ENCODE measurements around the gene SYT7.

The SYT7 gene

GRCh38 chr11:61627850-61628661 is 47.2 kb upstream of the SYT7 start:
- H3K4me3 ChIP-seq (ENCODE audit: low read depth in 1 of 2, low read length in 1 of 2), result no peak overlapping the region
- no peak overlapping the region for H3K27ac ChIP-seq
- H3K9me3 ChIP-seq, result no peaks in the 10 kb centered on the region
- peaks cover 24% of the 10 kb centered on the region for H3K27me3 ChIP-seq
- no peaks in the 10 kb centered on the region for H3K36me3 ChIP-seq
- H3K4me1 ChIP-seq (ENCODE audit: control insufficient read depth in 1 of 2, insufficient read depth in 1 of 2, low read depth in 1 of 2, low read length in 1 of 2), result no peaks in the 10 kb centered on the region
- TF ChIP-seq CTCF (IDR thresholded peaks at IDR 0.05), result no peak

GRCh38 chr11:61626580-61627380 is 45.9 kb upstream of the SYT7 start:
- Histone ChIP-seq H3K27ac (no peak overlapping the region), H3K9me3 (no peaks in the 10 kb centered on the region), H3K27me3 (peaks cover 30% of the 10 kb centered on the region), H3K36me3 (no peaks in the 10 kb centered on the region), H3K4me1 (ENCODE audit: control insufficient read depth in 1 of 2, insufficient read depth in 1 of 2, low read depth in 1 of 2, low read length in 1 of 2) (no peaks in the 10 kb centered on the region), H3K4me3 (ENCODE audit: low read depth in 1 of 2, low read length in 1 of 2) (no peak overlapping the region)
- no peak for TF ChIP-seq CTCF (IDR thresholded peaks at IDR 0.05)

- no peak overlapping the region for H3K27ac ChIP-seq
- no peaks in the 10 kb centered on the region for H3K4me1 ChIP-seq (ENCODE audit: control insufficient read depth in 1 of 2, insufficient read depth in 1 of 2, low read depth in 1 of 2, low read length in 1 of 2)
- no peak overlapping the region for H3K4me3 ChIP-seq (ENCODE audit: low read depth in 1 of 2, low read length in 1 of 2)
- H3K27me3 ChIP-seq, result peaks cover 35% of the 10 kb centered on the region
- no peak for TF ChIP-seq CTCF (IDR thresholded peaks at IDR 0.05)
- no peaks in the 10 kb centered on the region for H3K9me3 ChIP-seq
- no peaks in the 10 kb centered on the region for H3K36me3 ChIP-seq
Observed at GRCh38 chr11:61625525-61625924, 44.6 kb upstream of the SYT7 start.

- no peak for TF ChIP-seq CTCF (IDR thresholded peaks at IDR 0.05)
- no peaks in the 10 kb centered on the region for H3K4me1 ChIP-seq (ENCODE audit: control insufficient read depth in 1 of 2, insufficient read depth in 1 of 2, low read depth in 1 of 2, low read length in 1 of 2)
- no peak overlapping the region for H3K27ac ChIP-seq
- H3K36me3 ChIP-seq, result no peaks in the 10 kb centered on the region
- H3K4me3 ChIP-seq (ENCODE audit: low read depth in 1 of 2, low read length in 1 of 2), result no peak overlapping the region
- no peaks in the 10 kb centered on the region for H3K9me3 ChIP-seq
- H3K27me3 ChIP-seq, result peaks cover 24% of the 10 kb centered on the region
Observed at GRCh38 chr11:61621917-61622585, 41.2 kb upstream of the SYT7 start.

GRCh38 chr11:61619471-61620226 is 38.8 kb upstream of the SYT7 start:
- no peaks in the 10 kb centered on the region for H3K4me1 ChIP-seq (ENCODE audit: control insufficient read depth in 1 of 2, insufficient read depth in 1 of 2, low read depth in 1 of 2, low read length in 1 of 2)
- H3K27me3 ChIP-seq, result peaks cover 36% of the 10 kb centered on the region
- no peaks in the 10 kb centered on the region for H3K36me3 ChIP-seq
- H3K4me3 ChIP-seq (ENCODE audit: low read depth in 1 of 2, low read length in 1 of 2), result no peak overlapping the region
- no peak for TF ChIP-seq CTCF (IDR thresholded peaks at IDR 0.05)
- H3K27ac ChIP-seq, result no peak overlapping the region
- no peaks in the 10 kb centered on the region for H3K9me3 ChIP-seq
